Heart left ventricle (tissue), 13 donors: ENCODE measurements around the gene SEMA4D.

ENCODE experiments used
- CTCF ChIP-seq, 12 donors: fragments of 200-600 bp; sonication (generic) in 4 of 12; IDR thresholded peaks; one replicate each; pipeline versions ENCODE4 v1.5.0 to v1.8.0; 2018 to 2022; ENCODE audit warnings: antibody characterized with exemption in 12 of 12, mild to moderate bottlenecking in 5 of 12
- POLR2A ChIP-seq, 2 donors: fragments of 450-650 bp; IDR thresholded peaks; one replicate each; pipeline ENCODE4 v1.6.1; 2017; ENCODE audit warnings: antibody characterized with exemption in 2 of 2, mild to moderate bottlenecking in 2 of 2, moderate library complexity in 2 of 2
- donor health status: ischemic (EF 13 %, LVEDD 7.1; RV severe dilation, severe dysfunction).
- donor health status: DM: no; HTN: yes; CAD: no.
- donor health status: DM: no; HTN: no; CAD: no.
- donor health status: ischemic (EF 25% LVEDD 6.9; RV normal size, moderate dysfunction).
- donor health status: ischemic (EF 25% LVEDD 5.7; RV mildly dilated, moderate dysfunction).
- donor health status: ischemic (EF 35%, LVEDD 5.7; RV mildly dilated, moderate dysfunction).
- donor health status: nonischemic (EF 11% LVEDD 7.7; RV severe dilation, severe dysfunction).
- donor health status: DM: yes; HTN: yes; CAD: no.
- donor health status: PGD.
- donor health status: ischemic (EF 29% LVEDD 5.4; RV normal size, mild dysfunction).
- donor health status: nonischemic (EF 23%, LVEDD 6.1; RV moderate dilation, normal function).

GRCh38 chr9:89478821-89479668 is 18.9 kb downstream of the SEMA4D start:
- TF ChIP-seq CTCF (IDR thresholded peaks at IDR 0.05) (no peak), POLR2A (IDR thresholded peaks at IDR 0.05) (no peak)
